ENCODE data around the gene CD53.

The CD53 gene

DNA sequence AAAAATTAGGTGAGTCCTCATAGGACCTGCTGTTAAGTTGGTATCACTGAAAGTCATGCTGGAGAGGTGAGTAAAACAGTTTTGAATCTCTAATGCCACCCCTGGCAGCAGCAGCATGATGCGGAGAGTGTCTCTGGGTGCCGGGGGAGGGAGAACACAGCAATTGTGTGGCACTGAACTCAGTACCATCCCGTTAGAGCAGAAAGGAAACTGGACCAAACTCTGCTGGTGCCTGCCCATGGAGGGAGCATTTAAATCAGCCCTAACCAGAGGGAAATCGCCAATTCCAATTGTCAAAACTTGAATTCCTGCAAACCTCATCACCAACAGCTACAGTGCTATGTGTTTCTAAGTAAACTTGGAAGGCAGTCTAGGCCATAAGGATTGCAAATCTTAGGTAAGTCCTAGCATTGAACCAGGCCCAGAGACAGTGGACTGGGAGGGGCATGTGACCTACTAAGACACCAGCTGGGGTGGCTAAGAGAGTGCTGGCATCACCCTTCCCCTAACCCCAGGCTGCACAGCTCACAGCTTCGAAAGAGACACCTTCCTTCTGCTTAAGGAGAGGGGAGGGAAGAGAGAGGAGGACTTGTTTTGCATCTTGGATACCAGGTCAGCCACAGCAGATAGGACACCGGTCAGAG lies 30.0 kb downstream of the CD53 start:
- TF ChIP-seq CTCF (IDR thresholded peaks at IDR 0.05; ENCODE audit: low read depth, low read length) (no peak), POLR2A (IDR thresholded peaks at IDR 0.05; ENCODE audit: extremely low read depth, insufficient read length) (no peak), MYC (IDR thresholded peaks at IDR 0.05; ENCODE audit: low read depth, low read length) (no peak)
- TF ChIP-seq, protein P1, sequence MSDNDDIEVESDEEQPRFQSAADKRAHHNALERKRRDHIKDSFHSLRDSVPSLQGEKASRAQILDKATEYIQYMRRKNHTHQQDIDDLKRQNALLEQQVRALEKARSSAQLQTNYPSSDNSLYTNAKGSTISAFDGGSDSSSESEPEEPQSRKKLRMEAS (IDR thresholded peaks at IDR 0.05; ENCODE audit: low read depth, low read length) = no peak
- DNase-seq (ENCODE audit: low read depth) = no peak
- no peak overlapping the region for H3K4me3 ChIP-seq (ENCODE audit: low read depth, low read length)

GRCh38 chr1:110903853-110904500 lies 31.0 kb downstream of the CD53 start:
- no peak for DNase-seq (ENCODE audit: low read depth)
- H3K4me3 ChIP-seq (ENCODE audit: low read depth, low read length) = no peak overlapping the region
- TF ChIP-seq POLR2A (IDR thresholded peaks at IDR 0.05; ENCODE audit: extremely low read depth, insufficient read length) (no peak), CTCF (IDR thresholded peaks at IDR 0.05; ENCODE audit: low read depth, low read length) (no peak), MYC (IDR thresholded peaks at IDR 0.05; ENCODE audit: low read depth, low read length) (no peak)
- TF ChIP-seq, protein P1 (IDR thresholded peaks at IDR 0.05; ENCODE audit: low read depth, low read length) = no peak

- TF ChIP-seq, protein P1 (IDR thresholded peaks at IDR 0.05; ENCODE audit: low read depth, low read length) = no peak
- TF ChIP-seq CTCF (IDR thresholded peaks at IDR 0.05; ENCODE audit: low read depth, low read length) = no peak
- no peak for TF ChIP-seq MYC (IDR thresholded peaks at IDR 0.05; ENCODE audit: low read depth, low read length)
- TF ChIP-seq POLR2A (IDR thresholded peaks at IDR 0.05; ENCODE audit: extremely low read depth, insufficient read length) = no peak
- no peak for DNase-seq (ENCODE audit: low read depth)
- no peak overlapping the region for H3K4me3 ChIP-seq (ENCODE audit: low read depth, low read length)
Observed at GRCh38 chr1:110912784-110913183, 39.8 kb downstream of the CD53 start.

GRCh38 chr1:110914676-110915075 lies 41.7 kb downstream of the CD53 start:
- TF ChIP-seq CTCF (IDR thresholded peaks at IDR 0.05; ENCODE audit: low read depth, low read length) = no peak
- TF ChIP-seq MYC (IDR thresholded peaks at IDR 0.05; ENCODE audit: low read depth, low read length) = no peak
- no peak for TF ChIP-seq POLR2A (IDR thresholded peaks at IDR 0.05; ENCODE audit: extremely low read depth, insufficient read length)
- TF ChIP-seq, protein P1 (IDR thresholded peaks at IDR 0.05; ENCODE audit: low read depth, low read length) = no peak

DNA sequence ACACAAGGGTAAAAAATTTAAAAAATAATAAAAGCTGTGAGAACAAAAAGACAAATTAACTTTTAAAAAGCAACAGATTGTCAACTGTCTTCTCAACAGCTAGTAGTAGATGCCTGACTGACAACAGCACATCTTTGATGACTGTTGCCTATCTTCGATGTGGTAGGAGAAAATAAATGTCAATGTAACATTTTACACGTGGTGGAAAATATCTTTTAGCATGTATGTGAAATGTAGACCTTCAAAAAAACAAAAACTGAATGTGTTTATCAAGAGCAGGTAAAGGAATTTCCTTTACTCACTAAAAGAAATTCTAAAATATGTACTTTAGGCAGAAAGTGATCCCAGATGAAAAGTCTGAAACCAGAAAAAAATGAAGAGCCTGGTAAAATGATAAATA lies 42.9 kb downstream of the CD53 start:
- DNase-seq (ENCODE audit: low read depth) = no peak
- TF ChIP-seq, protein P1 (IDR thresholded peaks at IDR 0.05; ENCODE audit: low read depth, low read length) = no peak
- TF ChIP-seq MYC (IDR thresholded peaks at IDR 0.05; ENCODE audit: low read depth, low read length) = no peak
- no peak overlapping the region for H3K4me3 ChIP-seq (ENCODE audit: low read depth, low read length)

More at GRCh38 chr1:110914676-110915075, 41.7 kb downstream of the CD53 start:
- no peak overlapping the region for H3K4me3 ChIP-seq (ENCODE audit: low read depth, low read length)
- no peak for DNase-seq (ENCODE audit: low read depth)

DNA sequence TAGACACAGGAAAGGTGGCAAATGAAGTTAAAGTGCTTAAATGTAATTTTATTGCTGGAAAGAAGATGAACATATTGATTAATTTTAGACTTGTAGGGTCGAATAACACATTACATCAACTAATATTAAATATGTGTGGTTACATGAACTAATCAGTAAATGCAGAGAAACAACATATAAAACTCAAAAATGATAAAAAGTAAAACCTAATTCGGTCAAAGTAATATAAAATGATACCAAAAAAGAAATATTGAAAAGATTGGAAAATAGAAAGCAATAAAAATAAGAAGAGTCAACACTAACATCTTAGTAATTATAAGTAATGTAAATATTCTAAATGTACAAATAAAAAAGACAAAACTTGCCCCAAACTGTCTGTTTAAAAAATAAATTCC lies 43.3 kb downstream of the CD53 start:
- H3K4me3 ChIP-seq (ENCODE audit: low read depth, low read length) = peak overlapping the region; percentile 46
- no peak for DNase-seq (ENCODE audit: low read depth)
- TF ChIP-seq POLR2A (IDR thresholded peaks at IDR 0.05; ENCODE audit: extremely low read depth, insufficient read length) (no peak), MYC (IDR thresholded peaks at IDR 0.05; ENCODE audit: low read depth, low read length) (no peak), CTCF (IDR thresholded peaks at IDR 0.05; ENCODE audit: low read depth, low read length) (no peak)
- TF ChIP-seq, protein P1 (IDR thresholded peaks at IDR 0.05; ENCODE audit: low read depth, low read length) = no peak
